Activated CD8-positive, alpha-beta T cell treated with anti-CD3 and anti-CD28 coated beads, Interleukin-2, amount 10 ng/mL, durations not matched to agents 7 days and 5 days (primary cell): ENCODE data around the gene ZNF580. TPM values are rescaled to one million over a fixed set of nuclear protein-coding genes. Genes with fewer than 3 reads are reported as not detected.
A peak's percentile ranks its signal among the peaks of the same experiment; 100 is the strongest.

Experiments
- ATAC-seq: fragments of 150-1000 bp; cut with Tn5 transposase; one replicate; pipeline ENCODE4 v1.10.0; 2021; ENCODE audit warnings: moderate library complexity
- CTCF ChIA-PET: fragments of 350-600 bp; sonication (Branson Sonifier 250); formaldehyde crosslinking; loops from one replicate; lab custom pipeline; 2021; ENCODE audit warnings: antibody characterized with exemption; lab: Charles Lee
- POLR2A ChIA-PET: fragments of 350-600 bp; sonication (Branson Sonifier 250); formaldehyde crosslinking; loops from one replicate; lab custom pipeline; 2021; ENCODE audit warnings: antibody characterized with exemption; lab: Charles Lee
- DNase-seq: peaks from one replicate; pipeline ENCODE4 v3.0.0-alpha.2; 2020
- H3K27ac Mint-ChIP-seq: one replicate; pipeline ENCODE4 v1.8.0; 2021; ENCODE audit warnings: mild to moderate bottlenecking, mixed read lengths
- H3K27me3 Mint-ChIP-seq: one replicate; pipeline ENCODE4 v1.8.0; 2021; ENCODE audit warnings: low read depth, mixed read lengths
- H3K36me3 Mint-ChIP-seq: one replicate; pipeline ENCODE4 v1.8.0; 2021; ENCODE audit warnings: low read depth, mixed read lengths
- H3K4me1 Mint-ChIP-seq: one replicate; pipeline ENCODE4 v1.8.0; 2021; ENCODE audit warnings: low read depth, mixed read lengths
- H3K4me3 Mint-ChIP-seq: one replicate; pipeline ENCODE4 v1.8.0; 2021; ENCODE audit warnings: mild to moderate bottlenecking, mixed read lengths
- H3K9me3 Mint-ChIP-seq: one replicate; pipeline ENCODE4 v1.8.0; 2022; ENCODE audit warnings: mixed read lengths; ENCODE audit not compliant: insufficient read depth
- total RNA-seq, 2 experiments: library from RNA; stranded (reverse); gene quantifications; one replicate each; pipeline ENCODE4 v1.2.3, GENCODE V29; 2021

Gene ZNF580
- total RNA-seq, 2 experiments from 2014 or later, result 30.2 to 32.1 TPM

DNA sequence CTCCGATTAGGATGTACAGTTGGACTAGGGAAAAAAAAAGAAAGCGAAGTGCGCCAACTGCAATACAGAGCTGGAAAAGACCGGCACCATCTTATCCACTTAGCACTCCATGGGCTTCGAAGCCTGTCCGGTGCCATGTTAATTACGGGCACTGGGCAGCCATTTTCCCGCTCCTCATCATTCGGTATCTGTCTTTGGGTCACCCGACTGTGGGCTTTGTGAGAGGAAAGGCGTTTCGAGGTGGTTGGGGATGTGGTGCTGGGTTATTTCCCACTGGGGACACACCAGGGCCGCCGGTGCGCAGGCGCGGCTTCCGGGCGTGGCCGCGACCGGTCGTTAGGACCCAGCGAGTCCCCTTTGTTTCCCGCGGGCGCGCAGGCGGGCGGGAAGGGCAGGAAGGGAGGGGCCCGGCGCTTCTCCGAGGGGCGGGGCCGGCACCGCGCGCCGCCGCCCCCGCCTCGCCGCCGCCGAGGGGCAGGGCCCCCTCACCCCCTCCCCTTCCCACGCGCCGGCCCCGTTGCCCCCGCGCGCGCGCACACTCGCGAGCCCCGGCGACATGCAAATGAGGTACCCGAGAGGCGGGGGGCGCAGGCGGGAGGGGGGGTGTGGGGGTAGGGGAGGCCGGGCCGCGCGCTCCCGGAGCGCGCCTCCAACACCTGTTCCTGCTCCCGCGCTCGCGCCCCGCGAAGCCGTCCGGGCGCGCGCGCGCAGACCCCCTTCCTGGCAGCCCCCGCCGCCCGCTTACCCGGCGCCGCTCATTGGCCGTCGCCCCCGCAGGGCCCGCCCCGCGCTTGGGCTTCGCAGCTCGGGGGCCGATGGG is 40.8 kb upstream of the ZNF580 start, which contains the start of gene ZNF524:
Gene ZNF524, plus strand, starts transcription at position 447 of the 820 bp plus-strand sequence. CDS start 1,825 bp downstream, outside the sequence.
- peak within 1 kb of the TSS; percentile 97 for H3K4me3 Mint-ChIP-seq
- peaks cover 42% of the 10 kb centered on the region for H3K36me3 Mint-ChIP-seq
- CTCF ChIA-PET, result interaction anchor here (0.9 to 1.8 kb wide), 8 partner anchors 19 to 259 kb away, joined by 3 to 12 read pairs (median 3); partner anchors contain the start of gene ZNF784
- H3K27me3 Mint-ChIP-seq, result no peaks in the 10 kb centered on the region
- H3K27ac Mint-ChIP-seq, result peak within 1 kb of the TSS; percentile 100
- DNase-seq, result peak; percentile 88
- POLR2A ChIA-PET, result interaction anchor here (0.7 to 2.4 kb wide), 11 partner anchors 12 to 193 kb away, joined by 3 to 10 read pairs (median 3); partner anchors contain the start of genes U2AF2, UBE2S, ZNF579 and ZNF784
- no peaks in the 10 kb centered on the region for H3K9me3 Mint-ChIP-seq
- H3K4me1 Mint-ChIP-seq, result peaks cover 40% of the 10 kb centered on the region
- ATAC-seq, result peak; percentile 67

DNA sequence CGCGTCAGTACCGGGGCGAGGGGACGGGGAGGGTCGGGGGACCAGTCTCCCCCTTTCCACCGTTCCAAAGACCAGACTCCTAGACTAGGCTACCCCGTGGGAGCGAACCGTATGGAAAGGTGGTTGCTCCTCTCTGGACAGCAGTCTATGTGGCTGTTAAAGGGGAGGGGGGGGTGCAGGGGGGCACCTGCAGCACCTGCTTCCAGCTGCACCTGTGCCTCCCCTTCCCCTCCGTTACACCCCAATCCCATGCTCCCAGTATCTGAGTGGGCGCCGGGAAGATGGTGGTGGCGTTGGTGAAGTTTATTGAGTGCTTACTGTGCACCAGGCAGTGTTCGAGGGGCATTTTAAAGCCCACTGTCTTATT is 40.2 kb upstream of the ZNF580 start:
- POLR2A ChIA-PET, result no interaction called here

DNA sequence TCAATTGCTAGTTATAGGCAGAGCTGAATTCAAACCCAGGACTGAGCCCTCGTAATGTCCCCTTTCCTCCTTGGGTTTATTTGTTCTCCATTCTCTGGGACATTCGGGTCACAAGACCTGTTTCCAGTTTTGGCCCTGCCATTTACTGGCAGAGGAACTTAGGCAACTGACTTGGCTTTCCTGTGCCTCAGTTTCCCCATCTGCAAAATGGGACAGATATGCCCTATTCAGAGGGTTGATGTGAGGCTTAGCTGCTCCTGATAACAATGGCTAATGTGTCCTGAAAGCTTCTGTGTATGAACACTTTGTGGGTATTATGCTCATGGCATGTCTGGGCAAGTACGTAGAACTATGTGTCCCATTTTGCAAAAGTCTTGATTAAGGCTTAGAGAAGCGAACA is 39.7 kb upstream of the ZNF580 start:
- DNase-seq, result no peak
- Mint-ChIP-seq H3K9me3 (no peaks in the 10 kb centered on the region), H3K4me1 (peaks cover 43% of the 10 kb centered on the region), H3K27me3 (no peaks in the 10 kb centered on the region), H3K27ac (peak overlapping the region; percentile 81), H3K36me3 (peaks cover 36% of the 10 kb centered on the region), H3K4me3 (peak overlapping the region; percentile 85)
- CTCF ChIA-PET, result interaction anchor here (1.2 kb wide), 1 partner anchor 18 kb away, joined by 3 read pairs; no protein-coding TSS in a partner anchor
- ATAC-seq, result no peak
- POLR2A ChIA-PET, result no interaction called here

More for the DNA sequence above, 40.2 kb upstream of the ZNF580 start:
- CTCF ChIA-PET, result interaction anchor here (1.2 kb wide), 2 partner anchors 18 to 26 kb away, joined by 3 read pairs; no protein-coding TSS in a partner anchor
- Mint-ChIP-seq H3K27me3 (no peaks in the 10 kb centered on the region), H3K9me3 (no peaks in the 10 kb centered on the region), H3K4me3 (peak overlapping the region; percentile 85), H3K4me1 (peaks cover 40% of the 10 kb centered on the region), H3K36me3 (peaks cover 36% of the 10 kb centered on the region), H3K27ac (peak overlapping the region; percentile 81)
- DNase-seq (no peak), ATAC-seq (no peak)

DNA sequence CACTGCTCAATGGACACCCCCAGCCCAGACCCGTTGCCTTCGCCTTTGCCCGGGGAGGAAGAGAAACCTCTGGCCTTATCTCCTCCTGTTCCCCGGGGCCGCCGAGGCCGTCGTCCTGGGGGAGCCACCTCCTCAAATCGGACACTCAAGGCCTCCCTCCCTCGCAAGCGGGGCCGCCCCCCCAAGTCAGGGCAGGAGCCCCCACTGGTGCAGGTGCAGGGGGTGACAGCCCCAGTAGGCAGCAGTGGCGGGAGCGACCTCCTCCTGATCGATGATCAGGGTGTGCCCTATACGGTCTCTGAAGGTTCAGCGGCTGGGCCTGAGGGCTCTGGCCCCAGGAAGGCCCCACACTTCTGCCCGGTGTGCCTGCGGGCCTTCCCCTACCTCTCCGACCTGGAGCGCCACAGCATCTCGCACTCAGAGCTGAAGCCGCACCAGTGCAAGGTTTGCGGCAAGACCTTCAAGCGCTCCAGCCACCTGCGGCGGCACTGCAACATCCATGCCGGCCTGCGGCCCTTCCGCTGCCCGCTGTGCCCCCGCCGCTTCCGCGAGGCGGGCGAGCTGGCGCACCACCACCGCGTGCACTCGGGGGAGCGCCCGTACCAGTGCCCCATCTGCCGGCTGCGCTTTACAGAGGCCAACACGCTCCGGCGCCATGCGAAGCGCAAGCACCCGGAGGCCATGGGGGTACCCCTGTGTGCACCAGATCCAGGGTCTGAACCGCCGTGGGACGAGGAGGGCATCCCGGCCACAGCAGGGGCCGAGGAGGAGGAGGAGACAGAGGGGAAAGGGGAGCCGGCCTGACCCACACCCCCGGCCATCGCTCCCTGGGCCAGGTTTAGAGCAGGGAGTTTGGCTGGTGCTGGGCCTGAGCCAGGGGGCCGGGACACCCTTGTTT is 38.4 kb upstream of the ZNF580 start:
- peaks cover 33% of the 10 kb centered on the region for H3K36me3 Mint-ChIP-seq
- H3K4me3 Mint-ChIP-seq, result no peak overlapping the region
- CTCF ChIA-PET, result no interaction called here
- no peaks in the 10 kb centered on the region for H3K9me3 Mint-ChIP-seq
- DNase-seq (no peak), ATAC-seq (no peak)
- peaks cover 56% of the 10 kb centered on the region for H3K4me1 Mint-ChIP-seq
- H3K27me3 Mint-ChIP-seq, result no peaks in the 10 kb centered on the region
- POLR2A ChIA-PET, result no interaction called here
- no peak overlapping the region for H3K27ac Mint-ChIP-seq

DNA sequence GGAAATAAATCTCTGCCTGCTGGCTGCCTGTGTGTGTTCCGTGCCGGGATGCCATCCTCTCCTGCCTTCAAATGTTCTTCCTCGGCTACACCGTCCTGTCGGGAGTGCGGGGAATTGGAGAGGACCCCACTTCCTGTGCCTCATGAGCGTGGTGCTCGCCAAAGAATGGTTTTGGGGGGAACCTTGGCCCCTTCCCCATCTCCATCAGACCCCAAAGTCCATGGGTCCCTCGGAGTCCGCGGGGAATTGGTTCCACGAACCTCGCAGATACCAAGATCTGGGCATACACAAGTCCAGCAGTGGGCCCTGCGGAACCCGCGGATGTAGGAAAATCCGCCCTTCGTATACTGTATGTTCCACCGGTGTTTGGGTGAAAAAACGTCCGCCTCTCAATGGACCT is 37.7 kb upstream of the ZNF580 start:
- no peak overlapping the region for H3K27ac Mint-ChIP-seq
- H3K4me1 Mint-ChIP-seq, result peaks cover 60% of the 10 kb centered on the region
- CTCF ChIA-PET, result interaction anchor here (5.6 kb wide), 1 partner anchor 22 kb away, joined by 59 read pairs; the partner anchor contains the start of gene ZNF784
- DNase-seq (no peak), ATAC-seq (no peak)
- POLR2A ChIA-PET, result no interaction called here
- H3K36me3 Mint-ChIP-seq, result peaks cover 36% of the 10 kb centered on the region
- H3K4me3 Mint-ChIP-seq, result no peak overlapping the region
- no peaks in the 10 kb centered on the region for H3K9me3 Mint-ChIP-seq
- no peaks in the 10 kb centered on the region for H3K27me3 Mint-ChIP-seq

DNA sequence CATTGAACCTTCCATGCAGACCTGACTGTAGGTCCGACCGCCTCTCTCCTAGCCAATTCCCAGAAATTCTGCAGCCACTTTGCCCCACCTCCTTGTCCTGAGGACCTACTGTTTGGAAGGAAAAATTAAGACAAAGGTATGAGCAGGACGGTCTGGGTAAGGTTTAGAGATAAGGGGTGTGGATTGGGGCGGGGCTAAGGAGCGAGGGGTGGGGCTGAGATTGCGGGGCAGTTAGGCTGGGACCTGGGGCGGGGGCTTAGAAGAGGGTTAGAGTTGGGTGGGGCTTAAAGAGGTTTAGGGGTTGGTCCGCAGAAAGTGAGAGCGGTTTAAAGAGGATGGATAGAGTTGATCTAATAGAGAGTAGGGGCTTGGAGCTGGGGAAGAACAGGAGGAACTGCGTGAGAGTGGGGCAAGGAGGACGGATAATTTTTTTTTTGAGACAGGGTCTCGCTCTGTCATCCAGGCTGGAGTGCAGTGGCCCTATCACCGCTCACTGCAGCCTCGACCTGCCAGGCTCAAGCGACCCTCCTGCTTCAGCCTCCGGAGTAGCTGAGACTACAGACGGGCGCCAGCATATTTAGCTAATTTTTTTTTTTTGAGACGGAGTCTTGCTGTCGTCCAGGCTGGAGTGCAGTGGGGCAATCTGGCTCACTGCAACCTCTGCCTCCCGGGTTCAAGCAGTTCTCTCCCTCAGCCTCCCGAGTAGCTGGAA is 37.1 kb upstream of the ZNF580 start:
- ChIA-PET POLR2A (interaction anchor here (1.2 kb wide), 2 partner anchors 21 to 22 kb away, joined by 3 read pairs; no protein-coding TSS in a partner anchor), CTCF (interaction anchor here (0.7 to 5.6 kb wide), 5 partner anchors 21 to 303 kb away, joined by 3 to 59 read pairs (median 4); partner anchors contain the start of gene ZNF784)
- Mint-ChIP-seq H3K27ac (peak overlapping the region; percentile 57), H3K4me3 (peak overlapping the region; percentile 83), H3K27me3 (no peaks in the 10 kb centered on the region), H3K4me1 (peaks cover 57% of the 10 kb centered on the region), H3K9me3 (no peaks in the 10 kb centered on the region), H3K36me3 (peaks cover 36% of the 10 kb centered on the region)
- DNase-seq, result no peak
- no peak for ATAC-seq

DNA sequence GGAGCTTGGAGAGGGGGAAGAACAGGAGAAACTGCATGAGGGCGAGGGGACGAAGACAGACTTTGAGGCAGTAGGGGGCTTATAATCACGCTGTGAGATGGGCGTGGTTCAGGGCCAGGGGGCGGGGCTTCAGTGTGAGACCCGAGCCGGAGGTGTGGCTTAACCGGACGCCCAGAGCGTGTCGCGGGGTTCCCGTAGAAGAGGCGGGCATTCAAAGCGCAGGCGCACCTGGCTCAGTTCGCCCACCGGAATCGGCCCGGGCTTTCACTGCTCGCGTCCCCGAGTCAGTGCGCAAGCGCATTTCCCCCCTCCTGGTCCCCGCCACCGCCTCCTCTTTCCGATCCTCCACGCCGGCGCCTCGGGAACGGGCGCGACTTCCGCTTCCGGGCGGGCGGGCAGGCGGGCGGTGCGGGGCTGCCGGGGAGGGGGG is 35.6 kb upstream of the ZNF580 start:
- H3K4me1 Mint-ChIP-seq, result peaks cover 61% of the 10 kb centered on the region
- peak overlapping the region; percentile 83 for H3K4me3 Mint-ChIP-seq
- H3K27me3 Mint-ChIP-seq, result no peaks in the 10 kb centered on the region
- no peaks in the 10 kb centered on the region for H3K9me3 Mint-ChIP-seq
- H3K36me3 Mint-ChIP-seq, result peaks cover 46% of the 10 kb centered on the region
- ATAC-seq (peak; percentile 84), DNase-seq (peak; percentile 99)
- ChIA-PET CTCF (interaction anchor here (0.8 to 5.6 kb wide), 17 partner anchors 14 to 304 kb away, joined by 3 to 59 read pairs (median 8); partner anchors contain the start of genes U2AF2, ZNF628 and ZNF784), POLR2A (interaction anchor here (0.9 to 2.2 kb wide), 7 partner anchors 9 to 351 kb away, joined by 3 to 27 read pairs (median 3); partner anchors contain the start of genes U2AF2 and ZNF784)
- peak overlapping the region; percentile 94 for H3K27ac Mint-ChIP-seq

DNA sequence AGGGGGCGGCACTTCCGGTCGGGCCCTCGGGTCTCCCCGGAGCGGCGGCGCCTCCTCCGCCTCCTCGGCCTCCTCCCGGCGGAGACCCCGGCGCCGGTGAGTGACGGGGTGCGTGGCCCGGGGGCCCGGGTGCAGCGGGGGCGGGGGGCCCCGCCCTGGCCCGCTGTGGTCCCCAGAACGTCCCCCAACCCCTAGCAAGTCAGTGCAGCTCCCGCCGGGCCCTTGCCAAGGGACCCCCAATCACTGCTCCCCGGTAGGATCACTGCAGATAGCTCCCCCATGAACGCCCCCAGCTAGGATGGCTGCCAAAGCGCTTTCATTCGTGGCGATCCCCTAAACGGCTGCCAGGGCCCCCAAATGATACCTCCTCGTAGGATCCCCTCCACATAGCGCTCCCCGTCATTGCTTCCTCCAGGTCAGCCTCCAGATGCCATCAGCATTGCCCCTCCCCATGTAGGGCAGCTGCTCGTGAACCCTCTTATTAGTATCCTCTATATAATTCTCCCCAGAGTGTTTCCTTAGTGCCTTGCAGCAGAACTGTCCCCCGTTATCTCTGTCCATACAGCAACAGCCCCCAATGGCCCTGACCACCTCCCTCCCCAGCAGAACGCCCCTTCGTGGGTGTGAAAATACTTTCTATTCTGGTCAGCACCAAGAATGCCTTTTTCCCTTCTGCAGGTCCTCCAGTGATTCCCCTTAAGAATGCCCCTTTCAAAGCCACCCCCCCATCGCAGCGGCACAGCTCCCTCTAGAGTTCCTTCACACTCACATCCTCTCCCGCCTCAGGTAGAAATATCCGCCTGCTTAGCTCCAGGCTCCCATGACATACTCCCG is 34.9 kb upstream of the ZNF580 start, which contains the start of gene ZNF865:
Gene ZNF865, plus strand, starts transcription at position 11 of the 834 bp plus-strand sequence. CDS start 7,972 bp downstream, outside the sequence.
- ChIA-PET CTCF (interaction anchor here (0.6 to 5.6 kb wide), 25 partner anchors 14 to 313 kb away, joined by 3 to 59 read pairs (median 4); partner anchors contain the start of genes U2AF2, ZNF628 and ZNF784), POLR2A (interaction anchor here (0.8 to 2.2 kb wide), 9 partner anchors 10 to 352 kb away, joined by 3 to 27 read pairs (median 3); partner anchors contain the start of genes U2AF2 and ZNF784)
- H3K27ac Mint-ChIP-seq, result peak within 1 kb of the TSS; percentile 96
- no peaks in the 10 kb centered on the region for H3K27me3 Mint-ChIP-seq
- peaks cover 60% of the 10 kb centered on the region for H3K4me1 Mint-ChIP-seq
- peaks cover 52% of the 10 kb centered on the region for H3K36me3 Mint-ChIP-seq
- no peaks in the 10 kb centered on the region for H3K9me3 Mint-ChIP-seq
- peak; percentile 84 for DNase-seq
- H3K4me3 Mint-ChIP-seq, result peak within 1 kb of the TSS; percentile 91
- peak; percentile 40 for ATAC-seq

DNA sequence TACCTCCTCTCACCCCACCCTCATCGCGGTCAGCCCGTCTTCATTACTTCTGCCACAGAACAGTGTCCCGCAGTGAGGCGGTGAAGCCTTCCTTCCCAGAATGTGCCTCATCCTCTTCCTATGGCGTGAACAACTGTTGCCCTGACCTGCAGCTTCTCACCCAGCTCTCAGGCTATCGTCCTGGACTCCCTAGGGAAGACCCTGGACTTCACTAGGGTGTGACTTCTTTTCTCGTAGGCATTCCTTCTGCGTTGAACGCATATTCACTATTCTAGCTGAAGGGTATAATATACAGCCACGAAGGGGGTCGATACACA is 34.4 kb upstream of the ZNF580 start:
- no peak for ATAC-seq
- peaks cover 54% of the 10 kb centered on the region for H3K36me3 Mint-ChIP-seq
- H3K4me1 Mint-ChIP-seq, result peaks cover 54% of the 10 kb centered on the region
- ChIA-PET POLR2A (interaction anchor here (0.8 to 2.2 kb wide), 9 partner anchors 10 to 352 kb away, joined by 3 to 27 read pairs (median 3); partner anchors contain the start of genes U2AF2 and ZNF784), CTCF (interaction anchor here (0.6 to 5.6 kb wide), 22 partner anchors 13 to 314 kb away, joined by 3 to 59 read pairs (median 5); partner anchors contain the start of genes U2AF2, ZNF628 and ZNF784)
- peak overlapping the region; percentile 96 for H3K27ac Mint-ChIP-seq
- no peaks in the 10 kb centered on the region for H3K27me3 Mint-ChIP-seq
- DNase-seq, result no peak
- H3K4me3 Mint-ChIP-seq, result peak overlapping the region; percentile 91
- no peaks in the 10 kb centered on the region for H3K9me3 Mint-ChIP-seq
